ENCODE data around the gene CEP83.

The CEP83 gene

DNA sequence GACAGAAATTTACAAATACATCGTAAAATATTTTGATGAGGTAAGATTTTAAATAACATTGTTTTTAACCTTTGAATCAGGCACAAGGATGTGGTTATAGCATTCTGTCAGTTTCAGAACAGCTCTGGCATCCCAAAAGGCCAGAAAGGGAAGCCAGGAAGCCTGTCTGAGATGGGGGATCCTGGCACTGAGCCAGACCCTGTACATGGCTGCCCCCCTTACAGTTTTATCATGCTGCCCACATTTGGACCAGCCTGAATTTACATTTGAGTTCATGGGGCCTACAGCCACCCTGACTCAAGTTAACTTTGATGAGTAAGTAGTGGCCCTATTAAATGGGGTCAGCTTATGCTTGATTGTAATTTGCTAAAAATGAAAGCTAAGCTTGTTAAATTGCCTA, 155.7 kb downstream of the CEP83 start:
- DNase-seq (ENCODE audit: low read depth) = no peak

DNA sequence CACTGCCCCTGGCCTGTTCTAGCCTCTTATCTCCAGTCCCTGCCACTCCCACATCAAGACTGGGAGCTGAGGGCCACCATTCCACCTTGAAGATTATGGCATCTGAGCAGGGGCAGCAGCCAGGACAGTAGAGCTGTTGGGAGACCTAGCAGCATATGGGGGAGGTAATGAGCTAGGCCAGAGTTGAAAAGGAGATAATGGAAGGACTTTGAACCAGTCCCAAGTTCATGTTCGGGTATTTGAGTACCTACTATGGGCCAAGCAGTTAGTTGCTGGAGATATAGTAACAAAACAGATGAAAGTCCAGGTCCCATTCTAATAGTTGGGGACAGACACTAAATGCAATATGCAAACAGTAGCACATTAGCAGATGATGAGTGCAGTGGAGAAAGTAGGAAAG, 159.8 kb downstream of the CEP83 start:
- no peak for DNase-seq (ENCODE audit: low read depth)

DNA sequence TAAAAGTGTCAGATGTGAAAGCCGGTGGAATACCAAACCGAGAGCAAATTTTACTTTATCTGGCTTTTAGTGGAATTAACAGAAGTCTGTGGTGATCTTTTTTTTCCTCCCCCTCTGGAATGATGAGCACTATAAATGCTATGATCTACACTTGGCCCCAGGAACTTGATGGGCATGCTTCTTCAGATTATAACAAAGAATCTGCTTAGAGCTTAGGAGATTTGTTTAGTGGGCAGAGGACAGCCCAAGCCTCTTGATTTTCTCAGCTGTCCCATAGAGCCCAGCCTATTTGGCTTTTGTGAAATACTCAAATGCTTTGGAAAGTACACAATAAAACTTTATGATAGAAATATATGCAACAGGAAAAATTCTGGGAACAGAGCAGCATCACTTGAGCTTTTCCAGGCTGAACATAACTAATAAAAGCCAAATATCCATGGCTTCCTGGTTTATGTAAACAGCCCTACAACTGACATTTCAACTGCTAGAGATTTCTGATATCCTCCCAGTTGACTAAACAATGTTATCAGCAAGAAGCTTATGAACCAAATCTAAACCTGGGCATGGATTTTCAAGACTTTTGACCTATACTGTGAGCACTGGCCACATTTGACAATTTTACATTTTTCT, 161.7 kb downstream of the CEP83 start:
- DNase-seq (ENCODE audit: low read depth) = no peak

DNA sequence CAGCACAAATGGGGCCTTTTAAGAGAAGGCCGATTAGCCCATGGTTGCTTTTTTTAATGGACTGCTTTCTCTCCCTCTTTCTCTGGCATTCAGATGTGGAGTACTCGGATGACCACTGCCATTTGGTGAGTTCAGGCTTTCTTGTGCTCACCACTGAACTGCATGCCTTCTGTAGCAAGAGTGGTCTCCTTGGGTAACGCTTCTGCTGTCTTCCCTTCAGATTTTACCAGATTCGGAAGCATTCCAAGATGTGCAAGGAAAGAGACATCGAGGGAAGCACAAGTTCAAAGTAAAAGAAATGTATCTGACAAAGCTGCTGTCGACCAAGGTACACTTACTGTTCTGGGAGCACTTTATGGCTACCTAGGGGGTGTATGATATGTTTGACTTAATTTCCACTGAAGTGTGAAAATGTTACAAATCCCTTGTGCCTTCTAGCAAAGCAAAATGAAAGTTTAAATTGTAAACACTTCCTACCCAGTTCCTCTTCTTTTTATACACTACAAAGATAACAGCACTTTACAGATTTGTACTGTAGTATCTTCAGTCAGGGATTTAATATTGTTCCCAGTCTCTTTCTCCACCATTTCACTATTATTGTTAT, 162.5 kb downstream of the CEP83 start:
- DNase-seq (ENCODE audit: low read depth) = no peak

DNA sequence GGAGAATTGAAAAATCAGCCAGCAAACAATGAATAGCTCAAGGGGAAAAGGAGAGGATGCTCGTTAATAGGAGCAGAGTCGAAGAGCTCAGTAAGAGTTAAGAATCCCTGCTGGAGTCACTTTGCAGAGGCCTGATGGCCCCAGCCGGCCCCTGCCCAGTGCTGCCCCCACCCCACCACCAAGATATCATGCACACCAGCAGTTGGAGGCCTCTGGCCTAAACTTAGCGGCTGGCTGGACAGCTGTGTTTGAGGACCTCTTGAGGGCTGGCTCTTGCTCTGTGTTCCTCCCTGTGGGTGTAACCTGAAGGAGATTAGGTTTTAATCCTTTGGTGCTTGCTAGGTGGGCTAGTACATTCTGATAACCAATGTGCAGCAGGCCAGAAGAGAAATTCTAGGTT, 169.3 kb downstream of the CEP83 start:
- DNase-seq (ENCODE audit: low read depth) = no peak

DNA sequence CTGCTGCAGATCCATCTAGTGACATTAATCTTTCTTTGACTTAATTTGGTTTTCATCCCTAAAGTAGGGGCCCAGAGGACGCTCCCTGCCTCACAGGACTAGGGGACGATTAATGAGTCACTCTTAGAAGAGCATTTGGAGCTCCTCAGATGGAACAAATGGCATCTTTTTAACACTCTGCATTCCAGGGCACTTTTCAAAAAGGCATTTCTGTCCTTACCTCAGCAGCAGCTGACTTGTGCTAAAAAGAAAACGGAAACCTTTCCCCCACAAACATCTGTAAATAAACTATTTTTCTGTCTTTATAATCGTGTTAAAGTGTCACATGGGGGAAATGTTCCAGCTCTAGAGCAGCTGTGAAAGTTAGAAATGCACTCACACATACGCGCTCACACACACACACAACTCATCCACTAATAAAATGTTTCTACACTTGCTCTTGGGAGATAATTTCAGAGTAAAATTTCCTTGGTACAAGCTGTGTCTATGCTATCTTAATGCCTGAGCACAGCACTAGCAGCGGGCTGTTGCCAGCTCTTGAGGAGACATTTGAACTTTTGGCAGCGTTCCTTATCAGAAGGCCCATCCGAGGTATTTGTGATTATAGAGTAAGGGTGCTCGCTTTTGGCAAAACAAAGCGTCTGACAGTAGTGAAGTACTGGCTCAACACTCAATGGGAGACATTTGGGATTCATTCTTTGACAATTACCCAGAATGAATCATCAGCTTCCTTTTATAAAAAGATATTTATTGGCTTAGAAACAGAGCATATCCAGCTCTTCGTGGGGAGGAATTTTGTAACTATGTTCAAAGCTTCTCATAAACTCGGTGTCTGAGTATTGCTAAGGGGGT, 170.0 kb downstream of the CEP83 start:
- no peak for DNase-seq (ENCODE audit: low read depth)

DNA sequence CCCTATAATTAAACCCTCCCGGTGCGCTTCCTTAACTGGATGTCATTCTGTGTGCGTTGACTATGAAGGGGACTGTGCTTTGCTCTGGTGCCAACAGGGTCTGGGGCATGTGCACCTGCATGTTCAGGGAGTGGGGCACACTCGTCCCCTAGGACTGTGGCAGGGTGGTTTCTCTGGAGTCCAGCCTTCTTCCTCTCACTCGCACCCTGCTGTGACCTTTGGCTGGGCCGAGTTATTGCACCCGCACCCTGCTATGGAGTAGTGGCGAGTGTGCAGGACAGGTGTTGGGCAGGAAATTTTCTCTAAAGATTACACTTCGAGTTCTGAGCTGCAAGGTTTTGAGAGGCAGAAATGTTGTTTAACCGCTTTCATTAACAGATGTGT, 172.4 kb downstream of the CEP83 start:
- DNase-seq (ENCODE audit: low read depth) = no peak

DNA sequence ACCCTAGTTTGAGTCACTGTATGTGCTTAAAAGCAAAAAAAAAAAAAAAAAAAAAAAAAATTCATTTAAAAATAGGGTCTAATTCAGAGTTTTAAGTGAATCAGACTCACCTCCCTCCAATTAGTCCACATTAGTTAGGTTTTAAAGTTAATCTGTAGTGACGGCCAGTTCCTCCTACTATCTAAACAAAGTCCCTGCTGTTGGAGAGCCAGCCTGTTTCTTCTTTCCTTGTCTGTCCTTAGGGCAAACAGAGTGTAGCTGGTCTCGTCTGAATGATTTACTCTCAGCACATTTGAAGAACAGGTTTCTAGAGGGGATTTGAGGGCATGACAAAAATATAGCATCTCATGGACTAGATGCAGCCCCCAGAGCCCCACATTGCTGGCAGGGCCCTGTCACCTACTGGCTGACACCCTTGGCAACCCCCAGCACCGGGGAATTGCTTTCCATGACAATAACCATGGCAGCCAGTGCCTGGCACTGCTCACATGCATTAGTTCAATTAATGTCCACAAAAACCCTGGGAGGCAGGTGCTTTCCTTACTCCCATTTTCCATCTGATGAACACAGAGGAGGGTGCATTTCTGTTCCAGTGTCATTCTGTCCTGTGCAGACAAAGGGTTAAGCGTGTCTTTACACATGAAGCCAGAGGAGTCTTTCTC, 173.0 kb downstream of the CEP83 start:
- DNase-seq (ENCODE audit: low read depth) = no peak

DNA sequence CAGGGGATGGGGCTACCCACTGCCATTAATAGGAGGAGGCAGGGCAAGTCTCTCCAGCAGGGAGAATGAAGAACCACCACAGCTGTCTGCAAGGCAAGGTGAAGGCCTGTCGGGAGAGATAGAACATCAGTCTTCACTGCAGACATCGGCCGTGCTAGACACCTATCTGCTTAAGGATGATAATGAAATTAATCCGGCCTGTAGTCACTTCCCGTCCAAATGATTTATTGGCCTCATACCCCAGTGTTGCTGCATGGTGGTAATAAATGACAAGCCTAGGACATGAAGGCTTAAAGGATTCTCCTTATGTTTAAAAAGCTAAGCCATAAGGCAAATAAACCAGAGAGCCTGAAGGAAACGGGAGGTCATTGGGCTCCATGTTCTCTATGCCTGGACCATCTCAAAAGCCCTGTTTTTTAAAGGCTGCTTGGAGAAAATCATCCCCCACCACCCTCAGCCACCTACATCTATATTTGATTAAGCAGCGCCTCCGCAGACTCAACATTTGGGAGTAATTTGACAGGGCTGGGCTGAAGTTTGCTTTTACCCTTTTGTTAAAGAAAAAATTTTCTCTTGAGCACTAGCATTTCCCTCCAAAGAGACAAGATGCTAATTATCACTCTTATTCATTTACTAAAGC, 173.6 kb downstream of the CEP83 start:
- DNase-seq (ENCODE audit: low read depth) = no peak

DNA sequence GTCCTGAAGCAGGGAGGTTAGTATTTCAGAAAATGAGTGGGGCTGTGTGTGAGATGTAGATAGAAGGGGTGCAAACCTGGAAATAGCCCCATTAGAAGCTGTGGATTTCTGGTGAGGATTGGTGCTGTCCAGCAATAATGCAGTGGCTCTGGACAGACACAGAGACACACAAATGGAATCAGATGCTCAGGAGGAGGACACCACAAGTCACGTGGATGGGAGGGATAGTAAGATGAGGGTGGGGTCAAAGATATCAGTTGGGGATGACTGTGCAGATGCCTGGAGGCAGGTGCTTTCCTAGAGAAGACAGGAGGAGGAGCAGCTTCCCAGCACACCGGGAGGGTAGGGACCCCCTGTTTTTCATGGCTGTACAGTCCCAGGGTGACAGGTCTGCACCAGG, 174.8 kb downstream of the CEP83 start:
- DNase-seq (ENCODE audit: low read depth) = no peak

DNA sequence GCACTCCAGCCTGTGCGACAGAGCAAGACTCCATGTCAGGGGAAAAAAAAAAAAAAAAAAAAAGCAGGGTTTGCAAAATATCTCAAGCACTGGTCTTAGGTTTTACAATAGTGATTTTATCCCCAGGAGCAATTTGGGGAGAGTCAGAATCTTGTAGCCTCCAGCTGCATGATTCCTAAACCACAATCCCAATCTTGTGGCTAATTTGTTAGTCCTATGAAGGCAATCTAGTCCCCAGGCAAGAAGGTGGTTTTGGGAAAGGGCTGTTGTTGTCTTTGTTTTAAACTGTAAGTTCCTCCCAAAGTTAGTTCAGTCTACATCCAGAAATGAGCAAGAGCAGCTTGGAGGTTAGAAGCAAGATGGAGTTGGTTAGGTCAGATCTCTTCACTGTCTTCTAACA, 175.6 kb downstream of the CEP83 start:
- no peak for DNase-seq (ENCODE audit: low read depth)

DNA sequence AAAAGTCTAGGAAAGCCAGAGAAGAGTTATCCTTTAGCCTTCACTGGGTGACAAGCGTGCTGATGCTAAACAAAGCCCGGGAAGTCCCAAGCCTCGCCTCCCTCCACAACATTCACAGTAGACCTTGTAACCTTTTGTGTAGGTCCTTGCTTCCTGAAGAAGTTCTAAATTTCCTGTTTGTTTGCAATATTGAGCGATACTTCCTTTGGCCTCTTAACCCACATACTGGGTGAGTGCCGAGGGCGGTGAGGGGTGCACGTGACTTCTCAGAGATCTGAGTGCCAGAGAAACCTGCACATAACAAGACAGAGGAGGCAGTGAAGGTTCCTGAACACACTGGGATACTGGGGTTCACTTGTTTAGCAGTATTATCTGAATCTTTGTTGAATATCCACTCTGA, 177.0 kb downstream of the CEP83 start:
- DNase-seq (ENCODE audit: low read depth) = no peak

DNA sequence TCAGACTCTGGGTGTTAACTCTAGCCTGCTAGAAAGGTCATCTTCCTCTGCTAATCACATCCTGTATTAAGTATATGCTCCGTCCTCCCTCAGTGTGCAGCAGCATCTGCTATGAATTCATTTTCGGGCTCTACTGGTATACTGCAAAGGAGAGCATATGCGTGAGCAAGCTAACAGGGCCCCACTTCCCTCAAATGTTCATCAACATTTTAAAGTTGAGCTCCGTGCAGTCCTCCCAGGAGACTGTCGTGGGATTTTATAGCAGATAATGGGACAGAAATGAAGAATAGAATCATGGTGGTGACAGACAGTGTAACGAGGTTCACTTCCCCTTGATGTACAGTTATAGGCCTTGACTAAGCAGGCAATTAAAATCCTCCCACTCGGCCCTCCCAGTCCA, 179.6 kb downstream of the CEP83 start:
- DNase-seq (ENCODE audit: low read depth) = no peak

DNA sequence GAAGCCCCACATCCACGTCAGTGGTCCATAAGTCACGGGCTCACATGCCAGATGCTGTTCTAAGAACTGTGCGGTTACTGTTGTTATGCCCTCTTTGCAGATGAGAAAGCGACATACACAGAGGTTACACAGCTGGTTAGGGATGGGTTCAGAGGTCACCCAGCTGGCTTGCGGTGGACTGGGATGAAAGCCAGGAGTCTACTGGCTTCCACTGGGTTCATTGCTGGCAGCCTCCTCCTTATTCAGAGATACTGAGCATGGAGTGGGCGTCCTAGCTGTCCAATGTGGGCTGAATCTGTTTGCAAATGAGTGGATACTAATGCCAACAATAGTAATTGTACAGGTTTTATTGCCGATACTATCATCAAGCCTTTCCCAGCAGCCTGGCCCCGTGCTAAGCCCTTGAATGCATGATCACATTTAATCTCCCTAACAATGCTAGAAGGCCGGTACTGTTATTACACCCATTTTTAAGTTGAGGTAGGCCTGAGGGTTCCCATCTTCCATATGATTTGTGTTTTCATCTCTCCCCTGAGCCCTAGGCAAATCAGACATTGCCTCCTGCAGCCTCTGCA, 182.2 kb downstream of the CEP83 start:
- no peak for DNase-seq (ENCODE audit: low read depth)

DNA sequence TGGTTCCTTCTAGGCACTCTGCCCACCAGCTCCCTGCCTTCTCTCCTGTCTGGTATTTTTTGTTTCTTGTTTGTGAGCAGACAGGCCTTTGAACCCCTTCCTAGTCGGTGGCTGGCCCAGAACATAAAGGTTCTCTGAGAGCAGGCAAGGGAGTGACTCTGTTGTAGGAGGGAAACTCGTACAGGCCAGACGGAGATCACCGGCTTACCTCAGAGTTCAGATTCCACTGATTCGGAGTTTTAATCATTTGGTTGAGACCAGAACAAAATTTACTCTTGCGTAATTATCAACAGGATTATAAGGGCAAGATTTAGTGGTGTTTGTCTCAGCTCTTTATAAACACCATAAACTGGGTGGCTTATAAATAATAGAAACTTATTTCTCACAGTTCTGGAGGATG, 182.9 kb downstream of the CEP83 start:
- no peak for DNase-seq (ENCODE audit: low read depth)

DNA sequence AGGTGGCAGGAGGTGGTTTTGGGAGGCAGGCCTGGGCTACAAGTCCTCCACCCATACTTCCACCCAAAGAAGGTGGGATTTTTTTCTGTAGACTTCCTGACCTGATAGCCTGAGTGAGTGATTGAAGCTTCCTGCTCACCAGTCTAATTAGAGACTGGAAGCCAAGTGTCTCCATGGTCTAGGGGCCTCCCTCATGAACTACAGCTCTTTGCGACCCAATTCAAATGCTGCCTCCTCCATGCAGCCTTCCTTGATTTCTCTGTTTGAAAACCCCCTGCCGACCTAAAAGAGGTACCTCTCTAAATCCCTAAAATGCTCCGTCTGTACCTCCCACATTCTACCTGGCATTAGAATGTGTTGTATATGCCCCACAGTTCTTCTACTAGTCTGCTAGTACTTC, 186.4 kb downstream of the CEP83 start:
- no peak for DNase-seq (ENCODE audit: low read depth)

DNA sequence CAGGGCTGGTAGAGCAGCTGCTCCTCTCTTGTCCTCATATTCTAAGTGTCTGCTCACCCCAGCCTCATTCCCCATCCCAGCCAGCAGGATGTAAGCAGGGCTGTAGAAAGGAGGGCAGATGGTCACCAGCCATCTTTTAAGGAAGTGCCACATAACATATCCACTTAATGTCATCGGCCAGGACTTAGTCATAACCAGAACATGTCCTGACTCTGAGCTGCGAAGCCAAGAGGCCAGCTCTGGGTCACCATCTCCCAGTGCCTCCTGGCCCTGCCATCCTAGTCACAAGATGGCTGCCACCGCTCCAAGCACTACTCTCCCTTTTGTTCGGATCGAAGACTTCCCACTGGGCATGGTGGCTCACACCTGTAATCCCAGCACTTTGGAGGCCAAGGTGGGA, 187.4 kb downstream of the CEP83 start:
- no peak for DNase-seq (ENCODE audit: low read depth)

DNA sequence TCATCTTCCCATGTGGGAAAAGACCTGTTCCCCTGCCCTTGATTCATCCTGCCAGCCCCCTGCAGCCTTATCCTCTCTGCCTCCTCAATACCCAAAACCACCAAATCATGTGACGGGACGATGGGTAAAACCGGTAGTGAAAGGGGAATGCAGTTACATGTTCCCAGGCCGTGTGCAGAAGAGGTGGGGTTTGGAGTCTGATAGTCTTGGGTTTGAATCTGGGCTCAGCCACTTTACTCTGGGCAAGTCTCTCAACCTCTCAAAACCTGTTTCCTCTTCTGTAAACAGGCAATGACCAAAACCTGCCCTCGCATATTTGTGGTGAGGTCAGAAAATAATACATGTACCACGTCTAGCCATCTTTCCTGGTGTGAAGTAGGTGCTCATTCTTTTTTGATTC, 188.3 kb downstream of the CEP83 start:
- no peak for DNase-seq (ENCODE audit: low read depth)

DNA sequence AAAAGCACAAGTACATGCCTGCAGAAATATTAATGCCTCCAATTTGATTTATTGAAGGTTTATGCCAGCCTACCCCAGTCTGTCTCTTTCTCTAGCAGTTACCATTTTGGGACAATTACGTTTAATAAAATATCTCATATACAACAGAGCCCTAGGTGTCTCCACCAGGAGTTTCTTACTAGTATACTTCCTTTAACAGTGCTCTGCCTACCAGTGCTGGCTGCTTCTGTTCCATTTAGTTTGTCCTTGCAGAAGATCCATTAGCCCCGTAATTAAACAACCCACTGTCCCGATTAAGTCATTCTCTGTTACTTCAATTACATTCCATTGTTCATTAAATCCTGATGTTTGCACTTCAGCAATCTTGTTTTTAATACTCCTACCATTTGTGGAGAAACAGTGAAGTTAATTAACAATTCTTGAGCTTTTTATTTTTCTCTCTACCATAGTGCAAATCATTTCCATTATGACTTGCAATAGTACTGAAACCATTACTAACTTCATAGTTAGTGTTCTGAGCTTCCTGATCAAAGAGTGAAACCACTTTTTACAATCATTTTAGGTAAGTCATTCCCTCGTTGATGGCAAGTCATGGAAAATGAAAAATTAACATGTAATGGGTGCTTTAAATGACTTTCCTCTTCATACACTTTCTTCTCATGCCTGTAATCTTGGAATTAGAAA, 190.2 kb downstream of the CEP83 start:
- no peak for DNase-seq (ENCODE audit: low read depth)

DNA sequence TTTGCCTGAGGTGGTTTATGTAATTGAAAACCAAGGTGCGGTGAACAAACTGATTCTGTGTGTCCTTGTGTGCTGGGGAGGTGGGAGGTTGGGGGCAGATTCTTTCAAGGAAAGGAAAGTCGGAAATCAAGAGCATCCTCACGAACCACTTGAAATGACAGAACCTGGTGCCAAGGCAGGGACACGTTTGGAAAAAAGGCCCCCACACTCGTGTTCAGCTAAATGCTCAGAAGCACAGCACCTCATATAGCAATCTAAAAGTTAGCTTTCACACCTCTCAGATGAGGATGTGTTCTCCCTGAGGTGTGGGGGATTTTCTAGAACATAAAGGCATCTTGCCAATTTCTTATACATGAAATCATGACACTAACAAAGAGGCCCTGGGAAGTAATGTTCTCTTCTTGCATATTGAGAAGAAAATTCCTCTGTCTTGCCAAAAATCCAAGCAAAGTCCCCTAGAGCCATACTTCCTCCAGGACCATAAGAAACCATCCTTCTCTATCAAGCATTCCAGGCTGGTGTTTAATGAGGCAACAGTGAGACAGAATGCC, 191.7 kb downstream of the CEP83 start:
- no peak for DNase-seq (ENCODE audit: low read depth)

DNA sequence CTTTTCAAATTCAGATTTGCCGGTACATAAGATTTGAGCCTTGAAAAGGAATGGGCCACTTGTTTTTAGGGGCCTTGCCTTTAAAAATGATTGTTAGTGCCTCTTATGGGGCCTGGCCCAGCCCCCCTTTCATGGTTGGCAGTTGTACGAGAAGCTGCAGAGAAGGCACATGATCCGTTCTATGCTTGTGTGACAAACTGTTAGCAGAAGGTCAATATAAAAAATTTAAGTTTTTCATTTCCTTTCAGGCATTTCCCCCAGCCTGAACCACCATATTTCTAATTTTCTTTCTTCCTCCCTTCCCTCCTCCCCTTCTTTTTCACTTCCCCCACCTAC, 192.2 kb downstream of the CEP83 start:
- no peak for DNase-seq (ENCODE audit: low read depth)

Measured in CMK (cell line).